ENCODE measurements around the gene SPN. TPM values are rescaled to one million over a fixed set of nuclear protein-coding genes. Genes with fewer than 3 reads are reported as not detected.
A peak's percentile ranks its signal among the peaks of the same experiment; 100 is the strongest.

The SPN gene
- total and polyA plus RNA-seq, 9 of the 15 experiments (the other 6 are each of a cell fraction or from before 2014, with no cell fraction given), result 24.3 to 225 (median 79.4) TPM

GRCh38 chr16:29663016-29663806 lies at the start of gene SPN (continued):
- TF ChIP-seq PHB2 (IDR thresholded peaks at IDR 0.05; ENCODE audit: low read depth), result peak; percentile 27; the same call in 1 of the 2 replicates
- 0 out of 2 replicates have a peak, but pooled peaks have one; percentile 40 for TF ChIP-seq LCOR (CRISPR knock-in tag; IDR thresholded peaks at IDR 0.05)
- TF ChIP-seq ZNF511 (CRISPR knock-in tag; IDR thresholded peaks at IDR 0.05), result peak; percentile 49; the same call in 1 of the 2 replicates
- TF ChIP-seq ZNF175 (CRISPR knock-in tag; IDR thresholded peaks at IDR 0.05; ENCODE audit: low read depth), result peak; percentile 70; the same call in 1 of the 2 replicates
- peak in 1 of 3 experiments; percentile 33 for TF ChIP-seq YY1 (IDR thresholded peaks at IDR 0.05; ENCODE audit: borderline replicate concordance in 1 of 3, control insufficient read depth in 1 of 3, extremely low read depth in 1 of 3, insufficient read depth in 3 of 3, insufficient read length in 1 of 3, insufficient replicate concordance in 2 of 3, low read depth in 1 of 3, low read length in 2 of 3)
- peak; percentile 47; the same call in 1 of the 2 replicates for TF ChIP-seq CXXC5 (CRISPR knock-in tag; IDR thresholded peaks at IDR 0.05)
- TF ChIP-seq NFIC (IDR thresholded peaks at IDR 0.05), result peak; percentile 77
- TF ChIP-seq KDM1A (IDR thresholded peaks at IDR 0.05), result peak; percentile 86 to 87
- no peak for TF ChIP-seq ZNF586 (CRISPR knock-in tag; conservative IDR thresholded peaks at IDR 0.05)
- TF ChIP-seq TSHZ1 (CRISPR knock-in tag; IDR thresholded peaks at IDR 0.05), result no peak
- TF ChIP-seq SIN3A (IDR thresholded peaks at IDR 0.05; ENCODE audit: borderline replicate concordance in 2 of 2, control insufficient read depth in 1 of 2, low read depth in 2 of 2, low read length in 2 of 2), result peak in 1 of 2 experiments; percentile 58; a peak in 1 of 4 replicates
- TF ChIP-seq, protein P1, sequence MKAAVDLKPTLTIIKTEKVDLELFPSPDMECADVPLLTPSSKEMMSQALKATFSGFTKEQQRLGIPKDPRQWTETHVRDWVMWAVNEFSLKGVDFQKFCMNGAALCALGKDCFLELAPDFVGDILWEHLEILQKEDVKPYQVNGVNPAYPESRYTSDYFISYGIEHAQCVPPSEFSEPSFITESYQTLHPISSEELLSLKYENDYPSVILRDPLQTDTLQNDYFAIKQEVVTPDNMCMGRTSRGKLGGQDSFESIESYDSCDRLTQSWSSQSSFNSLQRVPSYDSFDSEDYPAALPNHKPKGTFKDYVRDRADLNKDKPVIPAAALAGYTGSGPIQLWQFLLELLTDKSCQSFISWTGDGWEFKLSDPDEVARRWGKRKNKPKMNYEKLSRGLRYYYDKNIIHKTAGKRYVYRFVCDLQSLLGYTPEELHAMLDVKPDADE (conservative IDR thresholded peaks at IDR 0.05; ENCODE audit: control insufficient read depth, low read depth, low read length), result peak; percentile 84
- peak; percentile 85 for TF ChIP-seq GABPA (tag; conservative IDR thresholded peaks at IDR 0.05; ENCODE audit: low read depth)
- peak; percentile 93 for TF ChIP-seq POLR2H (tag; IDR thresholded peaks at IDR 0.05; ENCODE audit: low read depth)
- 0 out of 2 replicates have a peak, but pooled peaks have one; percentile 41 for TF ChIP-seq RFX7 (CRISPR knock-in tag; IDR thresholded peaks at IDR 0.05)
- no peak for TF ChIP-seq ZHX1 (conservative IDR thresholded peaks at IDR 0.05; ENCODE audit: low read length)
- TF ChIP-seq NFATC3 (IDR thresholded peaks at IDR 0.05), result peak; percentile 92; the same call in 1 of the 2 replicates
- TF ChIP-seq L3MBTL2 (IDR thresholded peaks at IDR 0.05), result peak; percentile 25
